Transverse colon (tissue), 4 donors: ENCODE data around the gene TPSB2. TPM values are rescaled to one million over a fixed set of nuclear protein-coding genes. Genes with fewer than 3 reads are reported as not detected.

ENCODE experiments used
- DNase-seq: peaks from one replicate; pipeline ENCODE4 v3.0.0-alpha.2; 2019
- H3K27ac ChIP-seq, 4 donors: fragments of 200-600 bp; sonication (generic); 2 replicates each; pipeline ENCODE4 v1.5.1; 2016 to 2018; ENCODE audit warnings: inconsistent platforms in 4 of 4
- H3K27me3 ChIP-seq: fragments of 200-600 bp; sonication (generic); 2 replicates; pipeline ENCODE4 v1.5.1; 2017; ENCODE audit warnings: inconsistent platforms
- H3K36me3 ChIP-seq, 4 donors: fragments of 200-600 bp; sonication (generic); 2 replicates each; pipeline ENCODE4 v1.5.1; 2017 to 2019; ENCODE audit warnings: inconsistent platforms in 4 of 4
- H3K4me1 ChIP-seq, 4 donors: fragments of 200-600 bp; sonication (generic); 2 replicates each; pipeline ENCODE4 v1.5.1; 2017 to 2020; ENCODE audit warnings: inconsistent platforms in 4 of 4
- H3K4me3 ChIP-seq, 4 donors: fragments of 200-600 bp; sonication (generic); 1 replicate in 1 of 4; 2 replicates in 3 of 4; pipeline versions ENCODE4 v1.5.1 to v1.6.1; 2017 to 2019; ENCODE audit warnings: inconsistent platforms in 4 of 4
- H3K9me3 ChIP-seq, 2 donors: fragments of 200-600 bp; sonication (generic); 2 replicates each; pipeline ENCODE4 v1.5.1; 2017 to 2019; ENCODE audit warnings: inconsistent platforms in 2 of 2
- CTCF ChIP-seq, 5 experiments: fragments of 200-600 bp in 3 of 5; fragments of 450-650 bp in 2 of 5; sonication (generic) in 3 of 5; IDR thresholded peaks; 1 replicate in 2 of 5; 2 replicates in 3 of 5; pipeline ENCODE4 v1.5.1; 2016 to 2017; ENCODE audit warnings: antibody characterized with exemption in 5 of 5, inconsistent platforms in 3 of 5, mild to moderate bottlenecking in 2 of 5, moderate library complexity in 1 of 5
- EP300 ChIP-seq: sonication (generic); formaldehyde crosslinking; IDR thresholded peaks from one replicate; pipeline ENCODE4 v1.6.1; 2017; ENCODE audit warnings: antibody characterized with exemption, low read depth
- POLR2A ChIP-seq: fragments of 450-650 bp; IDR thresholded peaks from one replicate; pipeline ENCODE4 v1.6.1; 2016; ENCODE audit warnings: antibody characterized with exemption, mild to moderate bottlenecking, moderate library complexity
- POLR2AphosphoS5 ChIP-seq, 3 donors: sonication (generic); formaldehyde crosslinking; IDR thresholded peaks; one replicate each; pipeline ENCODE4 v1.6.1; 2016; ENCODE audit warnings: antibody characterized with exemption in 3 of 3
- WGBS, 2 donors: methylation state at CpG; one replicate each; pipeline ENCODE4 v1.1.5; 2018; ENCODE audit warnings: low coverage in 1 of 2; 5-methylcytosine and 5-hydroxymethylcytosine counted together
- in situ Hi-C, 4 donors: fragments of 200-750 bp; cut with MboI; loops; one replicate each; pipeline versions ENCODE4 v1.15.0 to v1.15.1; 2017; ENCODE audit warnings: low sequenced_read_pairs in 3 of 4, low pct_ligation_motif_present in 1 of 4, low pct_unique_long_range_greater_than_20kb in 1 of 4
- intact Hi-C: fragments of 100-400 bp; cut with DNase I; formaldehyde crosslinking; loops from one replicate; pipeline ENCODE4 v1.15.1; 2023; ENCODE audit warnings: low total_unique reads
- total RNA-seq, 4 donors: library from RNA; depleted of rRNA; stranded (reverse); fragments of >200 nt; gene quantifications; one replicate each; pipeline ENCODE4 v1.1.0, GENCODE V29; 2016

TPSB2 gene
- total RNA-seq, 4 donors from 2014 or later, result 12.5 to 35.2 (median 24.8) TPM

DNA sequence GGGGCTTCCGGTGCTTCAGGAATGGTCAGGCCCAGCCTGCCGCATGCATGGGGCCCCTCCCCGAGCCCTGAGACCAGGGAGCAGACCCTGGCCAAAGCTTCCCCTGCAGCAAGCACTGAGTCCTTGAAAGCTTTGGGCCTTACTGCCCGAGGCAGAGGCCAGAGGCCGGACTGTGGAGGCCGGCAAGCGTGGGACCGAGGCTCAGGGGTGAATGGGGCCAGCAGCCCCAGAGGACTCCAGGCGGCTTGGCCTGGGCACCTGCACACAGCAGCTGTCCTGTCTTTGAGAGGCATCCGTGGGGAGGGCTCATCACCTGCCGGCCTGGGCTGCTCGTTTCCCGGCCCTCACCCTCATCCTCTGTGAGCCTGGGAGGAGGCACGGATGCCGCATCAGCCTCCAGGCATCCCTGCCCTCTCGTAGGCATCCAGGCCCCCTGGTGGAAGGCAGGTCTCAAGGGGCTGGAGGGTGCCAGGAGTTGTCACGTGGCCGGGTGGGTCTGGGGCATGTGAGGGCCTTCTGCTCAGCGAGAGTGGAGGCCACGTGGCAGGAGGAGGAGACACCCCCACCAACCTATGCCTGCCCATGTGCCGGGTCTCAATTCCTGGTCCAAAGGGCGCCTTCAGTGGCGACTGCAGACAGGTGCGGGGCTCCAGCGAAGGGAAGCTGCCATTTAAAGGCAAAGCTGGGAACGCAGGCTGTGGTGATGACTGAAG, 45.7 kb downstream of the TPSB2 start:
- TF ChIP-seq CTCF (IDR thresholded peaks at IDR 0.05) (peak in 2 of 5 experiments; percentile 15 to 34), POLR2A (no peak), EP300 (no peak), POLR2AphosphoS5 (IDR thresholded peaks at IDR 0.05) (no peak)
- H3K9me3 ChIP-seq, result no peaks in the 10 kb centered on the region
- H3K4me1 ChIP-seq, result peaks cover 12 to 36% (median 28%) of the 10 kb centered on the region in 4 donors
- peak; percentile 20 for DNase-seq
- WGBS, 2 donors, result 58 to 80% methylated on average over 1 to 25 of the region's 26 CpGs
- no peak overlapping the region for H3K4me3 ChIP-seq
- H3K36me3 ChIP-seq, result no peaks in the 10 kb centered on the region
- peaks cover 8% of the 10 kb centered on the region for H3K27me3 ChIP-seq
- peak overlapping the region; percentile 20 to 90 (median 86) for H3K27ac ChIP-seq
- intact Hi-C loops, result no loop called here
- in situ Hi-C loops, result no loop called here

DNA sequence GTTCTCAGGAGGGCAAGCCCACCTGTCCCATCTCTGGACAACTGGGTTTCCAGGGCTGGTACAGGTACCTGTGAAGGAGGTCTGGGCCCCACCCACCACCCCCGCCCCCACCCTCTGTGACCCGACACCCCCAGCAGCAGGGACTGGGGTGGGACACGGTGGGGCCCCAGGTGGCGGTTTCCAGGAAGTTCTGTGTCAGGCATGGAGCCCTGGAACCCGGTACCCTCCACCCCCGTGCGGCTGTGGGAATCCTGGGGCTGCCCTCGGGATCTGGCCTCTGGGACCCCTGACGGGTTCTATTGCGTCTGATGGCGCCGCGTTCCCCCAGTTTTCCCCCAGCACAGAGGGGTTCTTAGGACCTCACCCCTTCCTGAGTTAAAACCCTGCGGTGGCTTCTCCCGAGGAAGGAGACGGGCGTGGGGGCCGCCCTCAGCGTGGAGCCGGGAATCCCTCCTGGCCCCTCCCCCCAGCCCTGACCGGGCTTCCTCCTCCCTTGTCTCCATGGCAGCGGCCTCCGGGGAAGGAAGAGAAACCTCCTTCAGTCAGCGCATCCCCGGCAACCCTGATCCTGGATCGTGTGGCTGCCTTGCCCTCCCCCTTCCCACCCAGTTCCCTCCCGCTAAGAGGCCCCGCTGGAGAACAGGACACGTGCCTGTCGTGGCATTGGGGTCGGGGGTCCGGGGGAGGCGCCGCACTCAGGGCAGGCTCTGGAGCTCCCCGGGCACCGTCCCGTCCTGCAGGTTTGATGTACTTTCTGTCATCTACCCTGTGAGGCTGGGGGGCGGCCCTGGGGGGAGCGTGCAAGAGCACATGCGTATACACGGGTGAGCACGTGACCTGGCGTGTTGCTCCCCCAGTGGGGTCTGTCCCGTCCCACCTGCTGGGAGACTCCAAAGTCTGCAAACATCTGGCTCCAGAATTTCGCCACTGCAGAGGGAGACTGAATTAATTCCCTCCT, 46.8 kb downstream of the TPSB2 start:
- TF ChIP-seq EP300 (no peak), POLR2A (no peak), POLR2AphosphoS5 (IDR thresholded peaks at IDR 0.05) (no peak), CTCF (IDR thresholded peaks at IDR 0.05) (no peak)
- peak; percentile 53 for DNase-seq
- intact Hi-C loops (no loop called here), in situ Hi-C loops (no loop called here)
- Histone ChIP-seq H3K27me3 (peaks cover 8% of the 10 kb centered on the region), H3K4me3 (peak overlapping the region in 1 of 4 donors; percentile 19), H3K9me3 (no peaks in the 10 kb centered on the region), H3K36me3 (no peaks in the 10 kb centered on the region), H3K27ac (peak overlapping the region; percentile 83 to 90 (median 86)), H3K4me1 (peaks cover 12 to 36% (median 28%) of the 10 kb centered on the region in 4 donors)
- 49 to 60% methylated on average over 1 to 39 of the region's 45 CpGs for whole genome bisulfite sequencing, 2 donors

GRCh38 chr16:1182316-1182671, 47.7 kb downstream of the TPSB2 start:
- TF ChIP-seq POLR2A (no peak), CTCF (IDR thresholded peaks at IDR 0.05) (no peak), EP300 (peak; percentile 6), POLR2AphosphoS5 (IDR thresholded peaks at IDR 0.05) (peak in 1 of 3 donors; percentile 42)
- Histone ChIP-seq H3K27ac (peak overlapping the region; percentile 83 to 90 (median 86)), H3K9me3 (no peaks in the 10 kb centered on the region), H3K4me3 (no peak overlapping the region), H3K4me1 (peaks cover 12 to 36% (median 28%) of the 10 kb centered on the region in 4 donors), H3K27me3 (peaks cover 8% of the 10 kb centered on the region), H3K36me3 (no peaks in the 10 kb centered on the region)
- intact Hi-C loops (no loop called here), in situ Hi-C loops (no loop called here)
- peak; percentile 61 for DNase-seq
- 42% methylated on average over 7 of the region's 19 CpGs; no CpG with 5 or more reads in 1 of the 2 donors for WGBS, 2 donors
